K562 (cell line): ENCODE data around the gene C19orf18. TPM values are rescaled to one million over a fixed set of nuclear protein-coding genes. Genes with fewer than 3 reads are reported as not detected.
"Not testable (repeated sequence)": the region's sequence is repeated elsewhere in the genome, so short reads cannot be mapped to it uniquely, and the experiment has no call there.

Source experiments
- ATF7 ChIP-seq: fragments of 450-650 bp; IDR thresholded peaks from 2 replicates; pipeline ENCODE4 v1.7.1; 2014; ENCODE audit warnings: mild to moderate bottlenecking, moderate library complexity
- CBX3 ChIP-seq, 2 experiments: IDR thresholded peaks; 1 replicate in 1 of 2; 2 replicates in 1 of 2; pipeline ENCODE4 v1.6.1; 2012; ENCODE audit warnings: inconsistent platforms in 2 of 2, low read length in 2 of 2, borderline replicate concordance in 1 of 2, control low read depth in 1 of 2
- CTBP1 ChIP-seq: fragments of 450-650 bp; IDR thresholded peaks from 2 replicates; pipeline ENCODE4 v1.6.1; 2016; ENCODE audit warnings: borderline replicate concordance
- E2F3 ChIP-seq: fragments of 250-450 bp; sonication (Bioruptor Pico); IDR thresholded peaks from 2 replicates; pipeline ENCODE4 v1.4.0; 2020; ENCODE audit warnings: mild to moderate bottlenecking
- ELF2 ChIP-seq: fragments of 250-450 bp; sonication (Bioruptor Pico); IDR thresholded peaks from 2 replicates; pipeline ENCODE4 v1.5.0; 2021; ENCODE audit warnings: mild to moderate bottlenecking
- ELF4 ChIP-seq: fragments of 450-650 bp; formaldehyde crosslinking; IDR thresholded peaks from 2 replicates; pipeline ENCODE4 v1.4.0; 2022; ENCODE audit warnings: missing genetic modification characterization
- ESRRA ChIP-seq: fragments of 450-650 bp; IDR thresholded peaks from 2 replicates; pipeline ENCODE4 v1.6.1; 2014; ENCODE audit warnings: low read depth, mild to moderate bottlenecking, moderate library complexity, borderline replicate concordance
- FOS ChIP-seq: IDR thresholded peaks from 3 replicates; pipeline ENCODE4 v1.6.1; 2011; ENCODE audit not compliant: insufficient read length; ENCODE audit errors: extremely low read depth
- SIN3A ChIP-seq, 2 experiments: fragments of 150-350 bp in 1 of 2; IDR thresholded peaks; 2 replicates each; pipeline ENCODE4 v1.6.1; 2011 to 2016; ENCODE audit warnings: borderline replicate concordance in 2 of 2, low read depth in 2 of 2, low read length in 2 of 2, mild to moderate bottlenecking in 2 of 2, moderate library complexity in 2 of 2; ENCODE audit not compliant: control insufficient read depth in 1 of 2
- polyA plus RNA-seq, 8 experiments: library from polyadenylated mRNA; depleted of rRNA in 4 of 8; stranded (reverse) in 5 of 8; unstranded in 3 of 8; fragments of >200 nt; fragmentation: Nextera tagmentation in 2 of 8; fragmentation: Illumina TruSeq in 1 of 8; extraction: Ambion mirVana in 2 of 8; extraction: Trizol in 1 of 8; gene quantifications; 2 replicates each; pipeline versions ENCODE4 v1.2.1 to v1.2.3, GENCODE V29; 2011 to 2014; ENCODE audit warnings: inconsistent platforms in 1 of 8, missing spikeins in 1 of 8
- total RNA-seq, 7 experiments: library from RNA; depleted of rRNA in 6 of 7; stranded (reverse); fragments of >200 nt in 6 of 7; fragmentation: Illumina TruSeq in 2 of 7; extraction: Trizol in 2 of 7; gene quantifications; 2 replicates each; pipeline versions ENCODE4 v1.2.1 to v1.2.3, GENCODE V29; 2011 to 2021; ENCODE audit warnings: low replicate concordance in 1 of 7
- TF ChIP-seq, protein P1 (sequence below): conservative IDR thresholded peaks from 2 replicates; pipeline ENCODE4 v1.6.1; 2011; ENCODE audit warnings: low read depth, mild to moderate bottlenecking, low read length; ENCODE audit not compliant: control insufficient read depth
- TF ChIP-seq, protein P2 (sequence below): IDR thresholded peaks from 2 replicates; pipeline ENCODE4 v1.6.1; 2011; ENCODE audit warnings: borderline replicate concordance, low read depth, mild to moderate bottlenecking, moderate library complexity, low read length; ENCODE audit not compliant: insufficient read depth, poor library complexity, severe bottlenecking
- TF ChIP-seq, protein P3 (sequence below), 2 experiments: IDR thresholded peaks in 1 of 2; conservative IDR thresholded peaks in 1 of 2; 2 replicates each; pipeline ENCODE4 v1.6.1; 2016; ENCODE audit warnings: low read depth in 2 of 2, mild to moderate bottlenecking in 1 of 2, missing compliant biosample characterization in 1 of 2, missing genetic modification characterization in 1 of 2, moderate library complexity in 1 of 2

The C19orf18 gene
- total and polyA plus RNA-seq, 9 of the 15 experiments (the other 6 are each of a cell fraction or from before 2014, with no cell fraction given): not detected

DNA sequence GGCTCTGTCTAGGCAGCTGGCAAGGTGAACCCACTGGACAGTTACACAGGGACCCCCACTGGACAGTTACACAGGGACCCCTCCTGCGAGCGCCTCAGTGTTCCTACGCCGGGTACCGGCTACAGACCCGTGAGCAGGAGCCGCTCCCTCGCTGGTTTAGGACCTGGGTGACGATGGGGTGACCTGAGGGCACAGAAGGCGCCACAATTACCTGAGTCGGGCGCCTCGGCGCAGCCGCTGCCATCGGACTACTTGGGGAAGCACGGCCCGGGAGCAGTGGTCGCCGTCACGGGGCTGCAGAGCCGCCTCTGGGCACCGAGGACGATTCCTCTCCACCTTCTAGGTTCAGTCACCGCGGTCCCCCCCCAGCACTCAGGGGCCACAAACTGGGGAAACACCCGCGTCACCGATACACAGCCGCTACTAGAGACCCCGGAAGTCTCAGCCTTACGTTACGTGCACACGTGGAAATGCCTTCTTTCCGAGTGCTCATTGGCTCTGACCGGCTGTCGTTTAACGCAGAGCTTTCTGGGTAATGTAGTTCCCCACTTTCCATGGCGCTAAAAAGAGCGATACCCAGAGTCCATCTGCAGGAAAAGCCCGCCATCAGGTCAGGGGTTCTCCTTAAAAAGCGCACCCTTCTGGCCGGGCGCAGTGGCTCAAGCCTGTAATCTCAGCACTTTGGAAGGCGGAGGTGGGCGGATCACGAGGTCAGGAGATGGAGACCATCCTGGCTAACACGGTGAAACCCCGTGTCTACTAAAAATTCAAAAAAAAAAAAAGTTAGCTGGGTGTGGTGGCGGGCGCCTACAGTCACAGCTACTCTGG, 58.0 kb downstream of the C19orf18 start, which contains the start of gene ZNF417 (continued):
- TF ChIP-seq, protein P1, sequence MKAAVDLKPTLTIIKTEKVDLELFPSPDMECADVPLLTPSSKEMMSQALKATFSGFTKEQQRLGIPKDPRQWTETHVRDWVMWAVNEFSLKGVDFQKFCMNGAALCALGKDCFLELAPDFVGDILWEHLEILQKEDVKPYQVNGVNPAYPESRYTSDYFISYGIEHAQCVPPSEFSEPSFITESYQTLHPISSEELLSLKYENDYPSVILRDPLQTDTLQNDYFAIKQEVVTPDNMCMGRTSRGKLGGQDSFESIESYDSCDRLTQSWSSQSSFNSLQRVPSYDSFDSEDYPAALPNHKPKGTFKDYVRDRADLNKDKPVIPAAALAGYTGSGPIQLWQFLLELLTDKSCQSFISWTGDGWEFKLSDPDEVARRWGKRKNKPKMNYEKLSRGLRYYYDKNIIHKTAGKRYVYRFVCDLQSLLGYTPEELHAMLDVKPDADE: 0 out of 2 replicates have a peak, but pooled peaks have one; percentile 45
- peak in 1 of 2 experiments; percentile 60; a peak in 1 of 4 replicates for TF ChIP-seq SIN3A (IDR thresholded peaks at IDR 0.05; ENCODE audit: borderline replicate concordance in 2 of 2, control insufficient read depth in 1 of 2, low read depth in 2 of 2, low read length in 2 of 2)
- TF ChIP-seq ELF4: peak; percentile 68; the same call in 1 of the 2 replicates
- TF ChIP-seq ELF2 (CRISPR knock-in tag): peak; percentile 51; the same call in 1 of the 2 replicates
- TF ChIP-seq ATF7: peak; percentile 81
- TF ChIP-seq CTBP1: peak; percentile 92
- peak; percentile 89 for TF ChIP-seq E2F3
- TF ChIP-seq FOS: peak; percentile 52
- TF ChIP-seq, protein P2, sequence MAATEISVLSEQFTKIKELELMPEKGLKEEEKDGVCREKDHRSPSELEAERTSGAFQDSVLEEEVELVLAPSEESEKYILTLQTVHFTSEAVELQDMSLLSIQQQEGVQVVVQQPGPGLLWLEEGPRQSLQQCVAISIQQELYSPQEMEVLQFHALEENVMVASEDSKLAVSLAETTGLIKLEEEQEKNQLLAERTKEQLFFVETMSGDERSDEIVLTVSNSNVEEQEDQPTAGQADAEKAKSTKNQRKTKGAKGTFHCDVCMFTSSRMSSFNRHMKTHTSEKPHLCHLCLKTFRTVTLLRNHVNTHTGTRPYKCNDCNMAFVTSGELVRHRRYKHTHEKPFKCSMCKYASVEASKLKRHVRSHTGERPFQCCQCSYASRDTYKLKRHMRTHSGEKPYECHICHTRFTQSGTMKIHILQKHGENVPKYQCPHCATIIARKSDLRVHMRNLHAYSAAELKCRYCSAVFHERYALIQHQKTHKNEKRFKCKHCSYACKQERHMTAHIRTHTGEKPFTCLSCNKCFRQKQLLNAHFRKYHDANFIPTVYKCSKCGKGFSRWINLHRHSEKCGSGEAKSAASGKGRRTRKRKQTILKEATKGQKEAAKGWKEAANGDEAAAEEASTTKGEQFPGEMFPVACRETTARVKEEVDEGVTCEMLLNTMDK: peak; percentile 89
- TF ChIP-seq ESRRA: peak; percentile 50; the same call in 1 of the 2 replicates
- TF ChIP-seq CBX3 (IDR thresholded peaks at IDR 0.05; ENCODE audit: borderline replicate concordance in 1 of 2, low read length in 2 of 2): 0 out of 3 replicates have a peak, but pooled peaks of 1 of the 2 experiments have one; percentile 23
- TF ChIP-seq, protein P3, sequence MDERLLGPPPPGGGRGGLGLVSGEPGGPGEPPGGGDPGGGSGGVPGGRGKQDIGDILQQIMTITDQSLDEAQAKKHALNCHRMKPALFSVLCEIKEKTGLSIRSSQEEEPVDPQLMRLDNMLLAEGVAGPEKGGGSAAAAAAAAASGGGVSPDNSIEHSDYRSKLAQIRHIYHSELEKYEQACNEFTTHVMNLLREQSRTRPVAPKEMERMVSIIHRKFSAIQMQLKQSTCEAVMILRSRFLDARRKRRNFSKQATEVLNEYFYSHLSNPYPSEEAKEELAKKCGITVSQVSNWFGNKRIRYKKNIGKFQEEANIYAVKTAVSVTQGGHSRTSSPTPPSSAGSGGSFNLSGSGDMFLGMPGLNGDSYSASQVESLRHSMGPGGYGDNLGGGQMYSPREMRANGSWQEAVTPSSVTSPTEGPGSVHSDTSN (CRISPR knock-in tag; IDR thresholded peaks at IDR 0.05; ENCODE audit: low read depth): not testable (repeated sequence)
- TF ChIP-seq, protein P3 (tag; conservative IDR thresholded peaks at IDR 0.05; ENCODE audit: low read depth): peak; percentile 97
